Epithelial cell of proximal tubule (primary cell): ENCODE results near the gene GPR87. TPM values are rescaled to one million over a fixed set of nuclear protein-coding genes. Genes with fewer than 3 reads are reported as not detected.

Source experiments
- DNase-seq: peaks from one replicate; pipeline ENCODE4 v3.0.0-alpha.2; 2011; ENCODE audit warnings: low read depth
- H3K4me3 ChIP-seq: 2 replicates; pipeline ENCODE4 v1.5.1; 2011; ENCODE audit warnings: low read depth, mild to moderate bottlenecking, low read length
- total RNA-seq: library from RNA; depleted of rRNA; stranded (reverse); fragments of >200 nt; gene quantifications from 2 replicates; pipeline ENCODE4 v1.2.3, GENCODE V29; 2015
- TF ChIP-seq, protein P1 (sequence below): conservative IDR thresholded peaks from 2 replicates; pipeline ENCODE4 v1.5.1; 2012; ENCODE audit warnings: low read depth, mild to moderate bottlenecking, low read length

Gene GPR87
- total RNA-seq, 1 donor from 2014 or later: 12.0 TPM

DNA sequence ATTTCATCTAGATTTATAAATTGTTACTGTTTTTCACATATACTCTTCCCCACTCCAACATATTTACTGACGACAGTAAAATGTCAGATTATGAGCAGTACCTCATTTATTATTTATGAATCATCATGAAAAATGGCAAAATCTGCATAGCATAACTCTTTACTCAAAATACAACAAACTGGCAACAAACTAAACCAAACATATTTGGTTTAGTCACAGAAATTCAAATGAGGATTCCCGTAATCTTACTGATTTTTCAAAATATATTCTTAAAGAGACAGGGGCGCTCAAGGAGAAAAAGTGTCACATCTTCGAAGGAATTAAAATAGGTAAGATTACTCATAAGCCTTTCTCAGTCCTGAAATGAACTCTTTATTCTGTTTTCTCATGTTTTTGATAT, 3.0 kb upstream of the GPR87 start:
- TF ChIP-seq, protein P1, sequence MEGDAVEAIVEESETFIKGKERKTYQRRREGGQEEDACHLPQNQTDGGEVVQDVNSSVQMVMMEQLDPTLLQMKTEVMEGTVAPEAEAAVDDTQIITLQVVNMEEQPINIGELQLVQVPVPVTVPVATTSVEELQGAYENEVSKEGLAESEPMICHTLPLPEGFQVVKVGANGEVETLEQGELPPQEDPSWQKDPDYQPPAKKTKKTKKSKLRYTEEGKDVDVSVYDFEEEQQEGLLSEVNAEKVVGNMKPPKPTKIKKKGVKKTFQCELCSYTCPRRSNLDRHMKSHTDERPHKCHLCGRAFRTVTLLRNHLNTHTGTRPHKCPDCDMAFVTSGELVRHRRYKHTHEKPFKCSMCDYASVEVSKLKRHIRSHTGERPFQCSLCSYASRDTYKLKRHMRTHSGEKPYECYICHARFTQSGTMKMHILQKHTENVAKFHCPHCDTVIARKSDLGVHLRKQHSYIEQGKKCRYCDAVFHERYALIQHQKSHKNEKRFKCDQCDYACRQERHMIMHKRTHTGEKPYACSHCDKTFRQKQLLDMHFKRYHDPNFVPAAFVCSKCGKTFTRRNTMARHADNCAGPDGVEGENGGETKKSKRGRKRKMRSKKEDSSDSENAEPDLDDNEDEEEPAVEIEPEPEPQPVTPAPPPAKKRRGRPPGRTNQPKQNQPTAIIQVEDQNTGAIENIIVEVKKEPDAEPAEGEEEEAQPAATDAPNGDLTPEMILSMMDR: no peak
- H3K4me3 ChIP-seq: no peak overlapping the region
- DNase-seq: no peak

DNA sequence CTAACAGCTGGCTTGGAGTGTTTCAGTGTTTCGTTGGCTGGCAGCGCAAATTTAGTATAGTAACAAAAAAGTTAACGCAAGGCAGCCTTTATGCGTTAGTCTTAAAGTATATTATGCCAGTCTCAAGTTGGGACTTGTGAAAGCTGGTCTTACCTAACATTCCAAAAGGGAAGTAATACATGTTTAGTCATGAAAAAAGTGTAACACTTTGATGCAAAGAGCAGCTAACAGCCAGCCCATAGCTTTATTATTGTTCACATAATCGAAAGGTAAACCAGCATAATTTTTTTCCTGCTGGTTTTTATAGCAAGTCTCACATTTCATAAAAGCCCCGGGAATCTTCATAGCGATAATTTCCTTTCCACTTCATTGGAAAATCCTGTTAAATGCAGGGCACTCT, 2.4 kb upstream of the GPR87 start:
- H3K4me3 ChIP-seq: no peak overlapping the region
- TF ChIP-seq, protein P1: no peak

DNA sequence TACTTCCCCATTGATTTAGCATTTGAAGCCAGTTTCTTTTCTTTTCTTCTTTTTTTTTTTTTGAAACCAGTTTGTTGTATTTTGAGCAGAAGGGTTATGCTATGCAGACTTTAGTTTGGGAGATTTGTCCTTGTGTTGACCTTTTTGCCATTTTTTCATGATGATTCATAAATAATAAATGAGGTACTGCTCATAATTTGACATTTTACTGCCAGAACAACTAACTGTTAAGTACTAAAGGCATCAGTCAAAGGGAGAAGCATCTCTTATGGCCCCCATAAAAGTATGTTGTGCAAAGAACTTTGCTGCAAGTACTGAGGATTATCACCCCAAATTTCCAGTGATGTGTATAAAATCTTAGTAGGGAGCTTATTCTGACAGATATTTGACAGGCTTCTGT, 1.7 kb upstream of the GPR87 start:
- no peak for DNase-seq
- TF ChIP-seq, protein P1: no peak
- H3K4me3 ChIP-seq: no peak overlapping the region

More for the DNA sequence above, 2.4 kb upstream of the GPR87 start:
- no peak for DNase-seq

DNA sequence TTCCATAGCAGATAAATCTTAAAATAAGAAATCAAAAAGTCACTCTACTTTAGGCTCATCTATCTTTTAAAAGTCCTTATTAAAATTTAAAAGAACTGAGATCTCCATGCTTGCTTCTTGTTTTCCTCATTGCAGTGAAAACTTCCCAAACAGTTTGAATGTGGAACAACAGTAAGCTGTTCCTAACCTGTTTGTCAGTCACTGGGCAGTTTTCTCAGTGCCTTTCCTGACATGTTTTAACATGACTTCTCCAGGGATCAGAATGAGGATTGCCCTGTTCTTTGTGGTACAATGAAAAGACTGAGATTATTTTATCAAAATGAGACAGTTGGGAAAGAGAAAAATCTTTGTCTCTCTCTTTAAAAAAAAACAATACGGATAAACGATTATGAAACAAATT, 774 bp downstream of the GPR87 start:
- TF ChIP-seq, protein P1: no peak
- H3K4me3 ChIP-seq: no peak overlapping the region
- DNase-seq: no peak

DNA sequence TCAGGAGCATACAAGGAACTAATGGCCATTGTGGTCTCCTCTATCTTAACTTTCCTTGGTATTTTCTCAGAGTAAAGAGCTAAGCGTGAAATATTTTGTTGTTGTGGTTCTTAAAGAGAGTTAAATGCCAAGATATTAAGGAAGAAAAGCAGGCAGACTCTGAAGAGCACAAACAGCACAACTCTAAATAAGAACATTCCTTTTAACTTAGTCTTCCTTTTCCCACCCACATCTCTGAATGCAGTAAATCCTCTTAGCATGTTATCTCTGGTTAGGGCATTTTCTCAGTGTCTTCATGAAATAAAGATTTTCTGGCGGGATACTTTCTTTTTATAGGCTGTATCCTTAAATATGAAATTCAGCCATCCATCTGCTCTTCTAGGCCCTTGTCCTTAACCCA, 1.5 kb downstream of the GPR87 start:
- H3K4me3 ChIP-seq: no peak overlapping the region
- TF ChIP-seq, protein P1: no peak
- no peak for DNase-seq

DNA sequence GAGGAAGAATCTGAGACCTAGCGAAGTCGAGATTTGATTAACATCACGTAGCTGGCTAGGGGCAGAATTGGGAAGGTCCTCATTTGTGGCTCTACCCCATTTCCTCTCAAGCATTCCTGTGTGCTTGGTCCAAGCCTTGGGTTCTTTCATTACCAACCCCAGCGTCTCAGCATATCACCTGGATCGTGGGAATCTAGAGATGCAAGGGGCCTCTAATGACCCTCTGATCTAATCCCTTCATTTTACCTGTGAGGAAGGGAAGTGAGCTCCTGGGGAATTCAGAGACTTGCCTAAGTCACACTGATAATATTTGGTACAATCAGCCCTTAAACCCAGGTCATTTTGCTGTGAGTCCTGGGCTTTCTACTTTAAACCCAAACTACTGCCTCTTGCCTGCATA, 2.0 kb downstream of the GPR87 start:
- TF ChIP-seq, protein P1: no peak
- DNase-seq: no peak
- H3K4me3 ChIP-seq: no peak overlapping the region

DNA sequence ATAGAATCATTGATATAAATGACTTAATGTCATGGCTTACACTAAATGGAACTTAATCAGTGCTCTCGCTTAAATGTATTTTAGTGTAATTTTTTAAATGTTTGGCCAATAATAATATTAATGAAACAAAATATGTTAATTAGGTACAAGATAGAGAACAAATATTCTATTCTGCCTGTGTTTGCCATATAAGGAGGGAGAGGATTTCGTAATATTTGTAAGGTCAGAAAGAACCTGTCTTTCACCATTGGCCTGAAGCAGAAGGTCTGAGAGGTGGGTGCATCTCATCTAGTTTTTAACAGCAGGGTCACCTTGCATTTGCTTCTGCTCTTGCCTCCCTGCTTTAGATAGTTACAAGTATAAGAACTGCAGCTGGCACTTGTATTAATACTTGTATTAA, 2.5 kb downstream of the GPR87 start:
- TF ChIP-seq, protein P1: no peak
- DNase-seq: no peak
- no peak overlapping the region for H3K4me3 ChIP-seq
